ENCODE results near the gene KMO. TPM values are rescaled to one million over a fixed set of nuclear protein-coding genes. Genes with fewer than 3 reads are reported as not detected.

The KMO gene
- polyA plus RNA-seq, 2 donors, result 0.05 to 0.14 TPM

GRCh38 chr1:241590719-241591118 lies 58.5 kb downstream of the KMO start:
- H3K27ac ChIP-seq (ENCODE audit: low read depth in 2 of 2, low read length in 1 of 2), result no peak overlapping the region
- no peaks in the 10 kb centered on the region for H3K36me3 ChIP-seq (ENCODE audit: control insufficient read depth in 2 of 2, insufficient read depth in 2 of 2, low read length in 1 of 2)
- WGBS, 2 donors, result 67 to 73% methylated on average over 4 of the region's 4 CpGs
- no peaks in the 10 kb centered on the region for H3K9me3 ChIP-seq (ENCODE audit: control insufficient read depth in 2 of 2, insufficient read depth in 1 of 2, low read depth in 1 of 2, low read length in 1 of 2)
- no peaks in the 10 kb centered on the region for H3K27me3 ChIP-seq (ENCODE audit: control insufficient read depth in 1 of 2, insufficient read depth in 2 of 2, low read length in 2 of 2)
- no peak overlapping the region for H3K4me3 ChIP-seq (ENCODE audit: low read depth in 1 of 2, low read length in 2 of 2)
- no peaks in the 10 kb centered on the region for H3K4me1 ChIP-seq (ENCODE audit: control insufficient read depth in 2 of 2, insufficient read depth in 2 of 2, low read length in 1 of 2)

GRCh38 chr1:241591317-241591716 lies 59.1 kb downstream of the KMO start:
- H3K27ac ChIP-seq (ENCODE audit: low read depth in 2 of 2, low read length in 1 of 2), result no peak overlapping the region
- no peaks in the 10 kb centered on the region for H3K36me3 ChIP-seq (ENCODE audit: control insufficient read depth in 2 of 2, insufficient read depth in 2 of 2, low read length in 1 of 2)
- no peaks in the 10 kb centered on the region for H3K4me1 ChIP-seq (ENCODE audit: control insufficient read depth in 2 of 2, insufficient read depth in 2 of 2, low read length in 1 of 2)
- no peaks in the 10 kb centered on the region for H3K9me3 ChIP-seq (ENCODE audit: control insufficient read depth in 2 of 2, insufficient read depth in 1 of 2, low read depth in 1 of 2, low read length in 1 of 2)
- no peaks in the 10 kb centered on the region for H3K27me3 ChIP-seq (ENCODE audit: control insufficient read depth in 1 of 2, insufficient read depth in 2 of 2, low read length in 2 of 2)
- no peak overlapping the region for H3K4me3 ChIP-seq (ENCODE audit: low read depth in 1 of 2, low read length in 2 of 2)

GRCh38 chr1:241591736-241592135 lies 59.6 kb downstream of the KMO start:
- no peaks in the 10 kb centered on the region for H3K4me1 ChIP-seq (ENCODE audit: control insufficient read depth in 2 of 2, insufficient read depth in 2 of 2, low read length in 1 of 2)

GRCh38 chr1:241592273-241592958 lies 60.2 kb downstream of the KMO start:
- H3K4me3 ChIP-seq (ENCODE audit: low read depth in 1 of 2, low read length in 2 of 2), result no peak overlapping the region

More at GRCh38 chr1:241591736-241592135, 59.6 kb downstream of the KMO start:
- 68 to 85% methylated on average over 5 of the region's 5 CpGs for WGBS, 2 donors
- no peaks in the 10 kb centered on the region for H3K36me3 ChIP-seq (ENCODE audit: control insufficient read depth in 2 of 2, insufficient read depth in 2 of 2, low read length in 1 of 2)
- no peaks in the 10 kb centered on the region for H3K27me3 ChIP-seq (ENCODE audit: control insufficient read depth in 1 of 2, insufficient read depth in 2 of 2, low read length in 2 of 2)
- H3K4me3 ChIP-seq (ENCODE audit: low read depth in 1 of 2, low read length in 2 of 2), result no peak overlapping the region
- H3K27ac ChIP-seq (ENCODE audit: low read depth in 2 of 2, low read length in 1 of 2), result no peak overlapping the region
- no peaks in the 10 kb centered on the region for H3K9me3 ChIP-seq (ENCODE audit: control insufficient read depth in 2 of 2, insufficient read depth in 1 of 2, low read depth in 1 of 2, low read length in 1 of 2)

GRCh38 chr1:241593186-241593585 lies 61.0 kb downstream of the KMO start:
- Histone ChIP-seq H3K4me3 (ENCODE audit: low read depth in 1 of 2, low read length in 2 of 2) (no peak overlapping the region), H3K4me1 (ENCODE audit: control insufficient read depth in 2 of 2, insufficient read depth in 2 of 2, low read length in 1 of 2) (no peaks in the 10 kb centered on the region), H3K27ac (ENCODE audit: low read depth in 2 of 2, low read length in 1 of 2) (no peak overlapping the region), H3K9me3 (ENCODE audit: control insufficient read depth in 2 of 2, insufficient read depth in 1 of 2, low read depth in 1 of 2, low read length in 1 of 2) (no peaks in the 10 kb centered on the region), H3K36me3 (ENCODE audit: control insufficient read depth in 2 of 2, insufficient read depth in 2 of 2, low read length in 1 of 2) (no peaks in the 10 kb centered on the region), H3K27me3 (ENCODE audit: control insufficient read depth in 1 of 2, insufficient read depth in 2 of 2, low read length in 2 of 2) (no peaks in the 10 kb centered on the region)
- WGBS, 2 donors, result 78 to 84% methylated on average over 1 of the region's 1 CpG

More at GRCh38 chr1:241592273-241592958, 60.2 kb downstream of the KMO start:
- H3K27me3 ChIP-seq (ENCODE audit: control insufficient read depth in 1 of 2, insufficient read depth in 2 of 2, low read length in 2 of 2), result no peaks in the 10 kb centered on the region
- 63 to 78% methylated on average over 3 of the region's 3 CpGs for WGBS, 2 donors
- no peaks in the 10 kb centered on the region for H3K4me1 ChIP-seq (ENCODE audit: control insufficient read depth in 2 of 2, insufficient read depth in 2 of 2, low read length in 1 of 2)
- no peak overlapping the region for H3K27ac ChIP-seq (ENCODE audit: low read depth in 2 of 2, low read length in 1 of 2)
- H3K36me3 ChIP-seq (ENCODE audit: control insufficient read depth in 2 of 2, insufficient read depth in 2 of 2, low read length in 1 of 2), result no peaks in the 10 kb centered on the region
- no peaks in the 10 kb centered on the region for H3K9me3 ChIP-seq (ENCODE audit: control insufficient read depth in 2 of 2, insufficient read depth in 1 of 2, low read depth in 1 of 2, low read length in 1 of 2)

GRCh38 chr1:241596633-241597032 lies 64.5 kb downstream of the KMO start:
- Histone ChIP-seq H3K4me3 (ENCODE audit: low read depth in 1 of 2, low read length in 2 of 2) (no peak overlapping the region), H3K27ac (ENCODE audit: low read depth in 2 of 2, low read length in 1 of 2) (no peak overlapping the region), H3K4me1 (ENCODE audit: control insufficient read depth in 2 of 2, insufficient read depth in 2 of 2, low read length in 1 of 2) (no peaks in the 10 kb centered on the region), H3K36me3 (ENCODE audit: control insufficient read depth in 2 of 2, insufficient read depth in 2 of 2, low read length in 1 of 2) (no peaks in the 10 kb centered on the region), H3K9me3 (ENCODE audit: control insufficient read depth in 2 of 2, insufficient read depth in 1 of 2, low read depth in 1 of 2, low read length in 1 of 2) (no peaks in the 10 kb centered on the region), H3K27me3 (ENCODE audit: control insufficient read depth in 1 of 2, insufficient read depth in 2 of 2, low read length in 2 of 2) (no peaks in the 10 kb centered on the region)
- 92 to 95% methylated on average over 6 of the region's 6 CpGs for WGBS, 2 donors

- 79 to 84% methylated on average over 3 of the region's 3 CpGs for WGBS, 2 donors
- Histone ChIP-seq H3K27me3 (ENCODE audit: control insufficient read depth in 1 of 2, insufficient read depth in 2 of 2, low read length in 2 of 2) (no peaks in the 10 kb centered on the region), H3K27ac (ENCODE audit: low read depth in 2 of 2, low read length in 1 of 2) (no peak overlapping the region), H3K9me3 (ENCODE audit: control insufficient read depth in 2 of 2, insufficient read depth in 1 of 2, low read depth in 1 of 2, low read length in 1 of 2) (no peaks in the 10 kb centered on the region), H3K4me1 (ENCODE audit: control insufficient read depth in 2 of 2, insufficient read depth in 2 of 2, low read length in 1 of 2) (no peaks in the 10 kb centered on the region), H3K36me3 (ENCODE audit: control insufficient read depth in 2 of 2, insufficient read depth in 2 of 2, low read length in 1 of 2) (no peaks in the 10 kb centered on the region), H3K4me3 (ENCODE audit: low read depth in 1 of 2, low read length in 2 of 2) (no peak overlapping the region)
These were observed 66.1 kb downstream of the KMO start for GRCh38 chr1:241598249-241598648.

GRCh38 chr1:241600496-241600901 lies 68.3 kb downstream of the KMO start:
- 54 to 56% methylated on average over 2 of the region's 2 CpGs for WGBS, 2 donors
- Histone ChIP-seq H3K27me3 (ENCODE audit: control insufficient read depth in 1 of 2, insufficient read depth in 2 of 2, low read length in 2 of 2) (no peaks in the 10 kb centered on the region), H3K36me3 (ENCODE audit: control insufficient read depth in 2 of 2, insufficient read depth in 2 of 2, low read length in 1 of 2) (peaks cover 0 to 4% of the 10 kb centered on the region in 2 donors), H3K4me1 (ENCODE audit: control insufficient read depth in 2 of 2, insufficient read depth in 2 of 2, low read length in 1 of 2) (no peaks in the 10 kb centered on the region), H3K9me3 (ENCODE audit: control insufficient read depth in 2 of 2, insufficient read depth in 1 of 2, low read depth in 1 of 2, low read length in 1 of 2) (no peaks in the 10 kb centered on the region), H3K27ac (ENCODE audit: low read depth in 2 of 2, low read length in 1 of 2) (no peak overlapping the region), H3K4me3 (ENCODE audit: low read depth in 1 of 2, low read length in 2 of 2) (no peak overlapping the region)

- H3K36me3 ChIP-seq (ENCODE audit: control insufficient read depth in 2 of 2, insufficient read depth in 2 of 2, low read length in 1 of 2), result peaks cover 0 to 4% of the 10 kb centered on the region in 2 donors
- H3K27me3 ChIP-seq (ENCODE audit: control insufficient read depth in 1 of 2, insufficient read depth in 2 of 2, low read length in 2 of 2), result no peaks in the 10 kb centered on the region
- H3K4me3 ChIP-seq (ENCODE audit: low read depth in 1 of 2, low read length in 2 of 2), result no peak overlapping the region
- no peaks in the 10 kb centered on the region for H3K9me3 ChIP-seq (ENCODE audit: control insufficient read depth in 2 of 2, insufficient read depth in 1 of 2, low read depth in 1 of 2, low read length in 1 of 2)
- H3K4me1 ChIP-seq (ENCODE audit: control insufficient read depth in 2 of 2, insufficient read depth in 2 of 2, low read length in 1 of 2), result no peaks in the 10 kb centered on the region
- 65 to 79% methylated on average over 3 of the region's 3 CpGs for whole genome bisulfite sequencing, 2 donors
- no peak overlapping the region for H3K27ac ChIP-seq (ENCODE audit: low read depth in 2 of 2, low read length in 1 of 2)
These were observed 71.6 kb downstream of the KMO start for GRCh38 chr1:241603731-241604245.

All from esophagus (tissue), 2 donors.